ENCODE measurements around the gene ASF1B. TPM values are rescaled to one million over a fixed set of nuclear protein-coding genes. Genes with fewer than 3 reads are reported as not detected.
A peak's percentile ranks its signal among the peaks of the same experiment; 100 is the strongest.

Gene ASF1B
- polyA plus RNA-seq, 1 experiment, result 2.8 TPM

GRCh38 chr19:14118165-14119051, 18.0 kb downstream of the ASF1B start:
- Histone ChIP-seq H3K27ac (ENCODE audit: low read depth, low read length) (peak overlapping the region; percentile 97), H3K9me3 (ENCODE audit: control insufficient read depth, insufficient read depth, low read length) (no peaks in the 10 kb centered on the region; the same call in 1 of the 2 replicates), H3K27me3 (ENCODE audit: control insufficient read depth, insufficient read depth, low read length) (no peaks in the 10 kb centered on the region), H3K4me3 (ENCODE audit: low read depth, low read length) (peak overlapping the region; percentile 55)
- no peak for DNase-seq (ENCODE audit: low read depth, low spot score)
- POLR2A ChIA-PET, result interaction anchor here (0.5 to 1.2 kb wide), 6 partner anchors 12 to 286 kb away, joined by 3 to 6 read pairs (median 4); partner anchors contain the start of gene ASF1B
- no peak for TF ChIP-seq CTCF (IDR thresholded peaks at IDR 0.05; ENCODE audit: low read depth, low read length)
- CTCF ChIA-PET, result interaction anchor here (1.5 kb wide), 1 partner anchor 18 kb away, joined by 7 read pairs; the partner anchor contains the start of gene ASF1B

GRCh38 chr19:14117668-14118164, 18.7 kb downstream of the ASF1B start, which contains the start of gene PRKACA:
PRKACA (minus strand) TSS chr19:14117762; CDS start chr19:14117547, 215 bp downstream.
- peak; percentile 98 for DNase-seq (ENCODE audit: low read depth, low spot score)
- peak within 1 kb of the TSS; percentile 81 for H3K4me3 ChIP-seq (ENCODE audit: low read depth, low read length)
- H3K27me3 ChIP-seq (ENCODE audit: control insufficient read depth, insufficient read depth, low read length), result no peaks in the 10 kb centered on the region
- ChIA-PET CTCF (interaction anchor here (0.7 kb wide), 1 partner anchor 18 kb away, joined by 4 read pairs; no protein-coding TSS in a partner anchor), POLR2A (interaction anchor here (0.5 to 1.2 kb wide), 4 partner anchors 12 to 287 kb away, joined by 3 to 6 read pairs (median 5); partner anchors contain the start of gene ASF1B)
- peak within 1 kb of the TSS; percentile 97 for H3K27ac ChIP-seq (ENCODE audit: low read depth, low read length)
- TF ChIP-seq CTCF (IDR thresholded peaks at IDR 0.05; ENCODE audit: low read depth, low read length), result no peak
- H3K9me3 ChIP-seq (ENCODE audit: control insufficient read depth, insufficient read depth, low read length), result no peaks in the 10 kb centered on the region; the same call in 1 of the 2 replicates

GRCh38 chr19:14116918-14117578, 19.3 kb downstream of the ASF1B start:
- Histone ChIP-seq H3K27me3 (ENCODE audit: control insufficient read depth, insufficient read depth, low read length) (no peaks in the 10 kb centered on the region), H3K27ac (ENCODE audit: low read depth, low read length) (no peak overlapping the region), H3K9me3 (ENCODE audit: control insufficient read depth, insufficient read depth, low read length) (no peaks in the 10 kb centered on the region; the same call in 1 of the 2 replicates), H3K4me3 (ENCODE audit: low read depth, low read length) (peak overlapping the region; percentile 81)
- POLR2A ChIA-PET, result interaction anchor here (1.0 to 1.2 kb wide), 3 partner anchors 13 to 36 kb away, joined by 3 to 6 read pairs (median 5); partner anchors contain the start of gene ASF1B
- TF ChIP-seq CTCF (IDR thresholded peaks at IDR 0.05; ENCODE audit: low read depth, low read length), result no peak
- no peak for DNase-seq (ENCODE audit: low read depth, low spot score)
- CTCF ChIA-PET, result interaction anchor here (0.7 kb wide), 1 partner anchor 18 kb away, joined by 4 read pairs; no protein-coding TSS in a partner anchor

GRCh38 chr19:14116525-14116917, 19.9 kb downstream of the ASF1B start:
- DNase-seq (ENCODE audit: low read depth, low spot score), result no peak
- H3K27ac ChIP-seq (ENCODE audit: low read depth, low read length), result no peak overlapping the region

More at GRCh38 chr19:14116525-14116917, 19.9 kb downstream of the ASF1B start:
- CTCF ChIA-PET, result interaction anchor here (1.5 to 3.0 kb wide), 3 partner anchors 20 to 44 kb away, joined by 3 to 18 read pairs (median 5); partner anchors contain the start of genes ASF1B and MISP3
- TF ChIP-seq CTCF (IDR thresholded peaks at IDR 0.05; ENCODE audit: low read depth, low read length), result no peak
- Histone ChIP-seq H3K27me3 (ENCODE audit: control insufficient read depth, insufficient read depth, low read length) (no peaks in the 10 kb centered on the region), H3K9me3 (ENCODE audit: control insufficient read depth, insufficient read depth, low read length) (no peaks in the 10 kb centered on the region; the same call in 1 of the 2 replicates), H3K4me3 (ENCODE audit: low read depth, low read length) (peak overlapping the region; percentile 81)
- POLR2A ChIA-PET, result no interaction called here
